Naive B cell (primary cell): ENCODE results near the gene STRADB. TPM values are rescaled to one million over a fixed set of nuclear protein-coding genes. Genes with fewer than 3 reads are reported as not detected.

ENCODE experiments used
- polyA plus RNA-seq, 6 donors: library from polyadenylated mRNA; unstranded; fragments of 300-500 nt; fragmentation: Illumina TruSeq; gene quantifications; one replicate each; pipeline ENCODE4 v1.2.3, GENCODE V29; 2021; ENCODE audit warnings: low read depth in 6 of 6

Gene STRADB
- polyA plus RNA-seq, 6 donors from 2014 or later = 84.8 to 200 (median 124) TPM

Other genes starting within 250 kb of the STRADB start
- gene CASP8, start 191.2 kb upstream of the STRADB start, polyA plus RNA-seq = 10 to 100 TPM; 16.7 to 49.6 (median 31.2) TPM
- gene FLACC1, start 94.4 kb upstream of the STRADB start, polyA plus RNA-seq = 1 to 10 TPM in 5 of 6 donors, under 1 TPM in 1; 0.29 to 3.6 (median 2.2) TPM
- 100 to 1,000 TPM in 1 of 6 donors, 10 to 100 TPM in 5; 39.8 to 131 (median 61.4) TPM for gene TRAK2, start 282 bp upstream of the STRADB start, polyA plus RNA-seq
- 1 to 10 TPM; 1.9 to 4.7 (median 2.5) TPM for gene TMEM237, start 191.8 kb downstream of the STRADB start, polyA plus RNA-seq
- gene MPP4, start 246.9 kb downstream of the STRADB start, polyA plus RNA-seq = not detected